ENCODE data around the gene DHX9.

GRCh38 chr1:182811975-182812722, 27.0 kb upstream of the DHX9 start:
- TF ChIP-seq CTCF (IDR thresholded peaks at IDR 0.05; ENCODE audit: borderline replicate concordance, extremely low read depth, low read length, poor library complexity, severe bottlenecking): no peak
- no peak for TF ChIP-seq EZH2 (IDR thresholded peaks at IDR 0.05; ENCODE audit: borderline replicate concordance, low read depth, low read length, severe bottlenecking)

All from DND-41 (cell line).